ENCODE measurements around the gene SPEG. TPM values are rescaled to one million over a fixed set of nuclear protein-coding genes. Genes with fewer than 3 reads are reported as not detected.

SPEG gene
- total RNA-seq, 2 experiments from 2014 or later, result 2.1 to 2.3 TPM

DNA sequence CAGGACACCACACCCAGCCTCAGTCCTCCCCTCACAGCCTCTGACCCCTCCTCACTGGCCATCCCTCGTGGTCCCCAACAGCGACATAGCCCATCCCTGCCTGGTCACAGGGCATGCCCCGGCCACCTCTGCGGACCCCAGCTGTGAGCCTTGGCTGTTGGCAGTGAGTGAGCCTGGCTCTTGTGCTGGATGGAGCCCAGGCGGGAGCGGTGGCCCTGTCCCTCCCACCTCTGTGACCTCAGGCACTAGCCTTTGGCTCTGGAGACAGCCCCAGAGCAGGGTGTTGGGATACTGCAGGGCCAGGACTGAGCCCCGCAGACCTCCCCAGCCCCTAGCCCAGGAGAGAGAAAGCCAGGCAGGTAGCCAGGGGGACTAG lies 8.6 kb upstream of the SPEG start:
- Mint-ChIP-seq H3K9me3 (no peaks in the 10 kb centered on the region), H3K27me3 (peaks cover 5% of the 10 kb centered on the region), H3K27ac (no peak overlapping the region), H3K4me3 (no peak overlapping the region), H3K36me3 (ENCODE audit: low read depth) (no peaks in the 10 kb centered on the region), H3K4me1 (ENCODE audit: low read depth) (no peaks in the 10 kb centered on the region)
- intact Hi-C loops (cut with micrococcal nuclease), result no loop called here
- ChIA-PET CTCF (no interaction called here), POLR2A (no interaction called here)
- ATAC-seq, result no peak
- TF ChIP-seq, protein P1, sequence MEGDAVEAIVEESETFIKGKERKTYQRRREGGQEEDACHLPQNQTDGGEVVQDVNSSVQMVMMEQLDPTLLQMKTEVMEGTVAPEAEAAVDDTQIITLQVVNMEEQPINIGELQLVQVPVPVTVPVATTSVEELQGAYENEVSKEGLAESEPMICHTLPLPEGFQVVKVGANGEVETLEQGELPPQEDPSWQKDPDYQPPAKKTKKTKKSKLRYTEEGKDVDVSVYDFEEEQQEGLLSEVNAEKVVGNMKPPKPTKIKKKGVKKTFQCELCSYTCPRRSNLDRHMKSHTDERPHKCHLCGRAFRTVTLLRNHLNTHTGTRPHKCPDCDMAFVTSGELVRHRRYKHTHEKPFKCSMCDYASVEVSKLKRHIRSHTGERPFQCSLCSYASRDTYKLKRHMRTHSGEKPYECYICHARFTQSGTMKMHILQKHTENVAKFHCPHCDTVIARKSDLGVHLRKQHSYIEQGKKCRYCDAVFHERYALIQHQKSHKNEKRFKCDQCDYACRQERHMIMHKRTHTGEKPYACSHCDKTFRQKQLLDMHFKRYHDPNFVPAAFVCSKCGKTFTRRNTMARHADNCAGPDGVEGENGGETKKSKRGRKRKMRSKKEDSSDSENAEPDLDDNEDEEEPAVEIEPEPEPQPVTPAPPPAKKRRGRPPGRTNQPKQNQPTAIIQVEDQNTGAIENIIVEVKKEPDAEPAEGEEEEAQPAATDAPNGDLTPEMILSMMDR (IDR thresholded peaks at IDR 0.05), result no peak
- no peak for DNase-seq

DNA sequence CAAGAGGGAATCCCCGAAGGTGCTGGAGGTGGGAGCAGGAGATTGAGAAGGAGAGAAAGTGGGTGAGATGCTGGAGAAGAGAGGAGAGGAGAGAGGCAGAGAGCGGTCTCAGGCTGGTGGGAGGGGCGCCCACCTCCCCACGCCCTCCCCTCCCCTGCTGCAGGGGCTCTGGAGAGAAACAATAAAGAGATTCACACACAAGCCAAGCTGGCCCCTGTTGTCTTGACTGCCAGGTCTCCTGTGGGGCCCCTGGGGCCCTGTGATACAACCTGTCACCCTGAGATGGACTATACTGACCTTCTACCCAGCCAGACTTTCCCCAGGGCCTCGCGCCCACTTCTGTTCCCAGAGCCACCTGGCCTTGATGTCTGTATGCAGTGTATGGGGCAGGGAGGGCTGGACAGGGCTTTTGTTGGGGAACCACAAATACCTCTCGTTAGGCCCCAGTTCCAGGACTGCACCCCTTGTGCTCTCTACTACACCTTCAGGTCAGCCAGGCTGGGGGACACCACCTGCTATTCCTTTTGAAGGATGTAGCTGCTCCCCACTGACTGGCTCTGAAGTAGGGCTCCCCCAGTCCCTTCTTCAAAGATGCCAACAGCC lies 8.0 kb upstream of the SPEG start:
- DNase-seq (no peak), ATAC-seq (no peak)
- Mint-ChIP-seq H3K27ac (no peak overlapping the region), H3K4me1 (ENCODE audit: low read depth) (no peaks in the 10 kb centered on the region), H3K27me3 (peaks cover 2% of the 10 kb centered on the region), H3K4me3 (no peak overlapping the region), H3K36me3 (ENCODE audit: low read depth) (no peaks in the 10 kb centered on the region), H3K9me3 (no peaks in the 10 kb centered on the region)
- ChIA-PET POLR2A (no interaction called here), CTCF (interaction anchor here (1.9 kb wide), 1 partner anchor 103 kb away, joined by 6 read pairs; no protein-coding TSS in a partner anchor)
- intact Hi-C loops (cut with micrococcal nuclease), result no loop called here
- TF ChIP-seq, protein P1 (IDR thresholded peaks at IDR 0.05), result no peak

DNA sequence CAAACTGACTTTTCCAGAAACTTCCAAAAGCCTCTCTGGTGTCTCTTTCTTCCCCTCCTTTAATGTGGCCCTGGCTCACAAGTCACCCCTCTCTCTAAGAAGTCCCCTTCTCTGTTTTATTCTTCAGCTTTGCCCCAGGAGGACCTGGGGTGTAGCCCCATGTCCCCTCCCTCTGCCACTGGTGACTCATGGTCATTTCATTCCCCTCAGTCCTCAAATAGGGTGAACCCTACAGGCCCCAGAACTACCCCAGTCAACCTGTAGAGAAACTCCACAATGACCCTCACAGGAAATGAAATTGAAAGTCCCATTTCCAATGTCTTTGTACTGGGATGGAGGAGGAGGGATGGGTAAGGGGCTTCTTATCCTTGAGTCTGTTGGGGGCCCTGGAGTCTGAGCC lies 6.2 kb upstream of the SPEG start:
- CTCF ChIA-PET, result interaction anchor here (0.7 to 4.6 kb wide), 4 partner anchors 18 to 101 kb away, joined by 3 to 25 read pairs (median 4); no protein-coding TSS in a partner anchor
- no peaks in the 10 kb centered on the region for H3K36me3 Mint-ChIP-seq (ENCODE audit: low read depth)
- H3K27ac Mint-ChIP-seq, result no peak overlapping the region
- no peaks in the 10 kb centered on the region for H3K9me3 Mint-ChIP-seq
- POLR2A ChIA-PET, result interaction anchor here (1.1 kb wide), 1 partner anchor 7 kb away, joined by 3 read pairs; no protein-coding TSS in a partner anchor
- peaks cover 6% of the 10 kb centered on the region for H3K27me3 Mint-ChIP-seq
- ATAC-seq, result no peak
- intact Hi-C loops (cut with micrococcal nuclease), result no loop called here
- no peak for DNase-seq
- TF ChIP-seq, protein P1 (IDR thresholded peaks at IDR 0.05), result no peak
- H3K4me3 Mint-ChIP-seq, result no peak overlapping the region
- no peaks in the 10 kb centered on the region for H3K4me1 Mint-ChIP-seq (ENCODE audit: low read depth)

DNA sequence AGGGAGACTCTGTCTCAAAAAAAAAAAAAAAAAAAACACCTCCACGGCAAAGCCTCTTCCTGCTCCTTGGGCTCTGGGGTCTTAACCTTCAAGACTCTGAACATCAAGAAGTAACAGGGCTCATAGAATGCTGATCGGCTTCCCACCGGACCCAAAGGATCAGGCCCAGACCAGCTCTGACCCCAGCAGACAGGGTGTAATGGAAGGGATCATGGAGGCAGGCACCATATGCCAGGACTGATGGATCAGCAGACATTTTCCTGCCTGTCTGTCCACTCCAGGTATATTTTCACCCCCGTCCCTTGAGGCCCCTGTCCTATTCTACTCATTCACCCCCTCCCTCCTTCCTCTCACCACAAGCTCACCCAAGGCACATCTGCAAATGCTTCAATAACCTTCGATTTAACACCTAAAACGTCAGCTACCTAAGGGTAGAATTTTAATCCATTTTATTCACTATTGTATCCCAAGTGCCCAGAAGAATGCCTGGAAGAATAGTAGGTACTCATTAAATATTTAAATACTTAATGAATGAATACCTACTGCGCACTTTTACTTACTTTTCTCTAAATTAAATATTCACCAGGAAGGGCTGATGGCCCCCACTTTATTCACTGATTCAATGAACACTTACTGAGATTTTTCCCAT lies 4.6 kb upstream of the SPEG start:
- intact Hi-C loops (cut with micrococcal nuclease), result no loop called here
- Mint-ChIP-seq H3K9me3 (no peaks in the 10 kb centered on the region), H3K27me3 (peaks cover 11% of the 10 kb centered on the region), H3K36me3 (ENCODE audit: low read depth) (no peaks in the 10 kb centered on the region), H3K4me1 (ENCODE audit: low read depth) (no peaks in the 10 kb centered on the region), H3K4me3 (no peak overlapping the region), H3K27ac (no peak overlapping the region)
- TF ChIP-seq, protein P1 (IDR thresholded peaks at IDR 0.05), result no peak
- CTCF ChIA-PET, result interaction anchor here (0.8 to 4.6 kb wide), 5 partner anchors 25 to 100 kb away, joined by 3 to 25 read pairs (median 3); no protein-coding TSS in a partner anchor
- no peak for DNase-seq
- POLR2A ChIA-PET, result no interaction called here
- no peak for ATAC-seq

Measured in activated CD8-positive, alpha-beta T cell treated with anti-CD3 and anti-CD28 coated beads for 36 hours (primary cell).